Panc1 (cell line): Measurements from ENCODE around the gene VPS37B.

Experiments
- POLR2AphosphoS5 ChIP-seq: IDR thresholded peaks from 2 replicates; pipeline ENCODE4 v1.6.1; 2012; ENCODE audit warnings: mild to moderate bottlenecking, low read depth, low read length, moderate library complexity
- REST ChIP-seq, 2 experiments: IDR thresholded peaks; 2 replicates each; pipeline ENCODE4 v1.6.1; 2011 to 2012; ENCODE audit warnings: low read depth in 2 of 2, control low read depth in 1 of 2, low read length in 1 of 2, mild to moderate bottlenecking in 1 of 2, moderate library complexity in 1 of 2; ENCODE audit not compliant: insufficient read depth in 1 of 2
- SIN3A ChIP-seq: IDR thresholded peaks from 2 replicates; pipeline ENCODE4 v1.6.1; 2012; ENCODE audit warnings: low read depth, mild to moderate bottlenecking, low read length, moderate library complexity, borderline replicate concordance; ENCODE audit not compliant: insufficient read depth
- TCF7L2 ChIP-seq: IDR thresholded peaks from 2 replicates; pipeline ENCODE4 v1.6.1; 2011; ENCODE audit warnings: mild to moderate bottlenecking, low read depth, low read length, inconsistent platforms
- TF ChIP-seq, protein P1 (sequence below): fragments of 450-650 bp; IDR thresholded peaks from 2 replicates; pipeline ENCODE4 v1.5.1; 2017; ENCODE audit warnings: mild to moderate bottlenecking

- TF ChIP-seq, protein P1, sequence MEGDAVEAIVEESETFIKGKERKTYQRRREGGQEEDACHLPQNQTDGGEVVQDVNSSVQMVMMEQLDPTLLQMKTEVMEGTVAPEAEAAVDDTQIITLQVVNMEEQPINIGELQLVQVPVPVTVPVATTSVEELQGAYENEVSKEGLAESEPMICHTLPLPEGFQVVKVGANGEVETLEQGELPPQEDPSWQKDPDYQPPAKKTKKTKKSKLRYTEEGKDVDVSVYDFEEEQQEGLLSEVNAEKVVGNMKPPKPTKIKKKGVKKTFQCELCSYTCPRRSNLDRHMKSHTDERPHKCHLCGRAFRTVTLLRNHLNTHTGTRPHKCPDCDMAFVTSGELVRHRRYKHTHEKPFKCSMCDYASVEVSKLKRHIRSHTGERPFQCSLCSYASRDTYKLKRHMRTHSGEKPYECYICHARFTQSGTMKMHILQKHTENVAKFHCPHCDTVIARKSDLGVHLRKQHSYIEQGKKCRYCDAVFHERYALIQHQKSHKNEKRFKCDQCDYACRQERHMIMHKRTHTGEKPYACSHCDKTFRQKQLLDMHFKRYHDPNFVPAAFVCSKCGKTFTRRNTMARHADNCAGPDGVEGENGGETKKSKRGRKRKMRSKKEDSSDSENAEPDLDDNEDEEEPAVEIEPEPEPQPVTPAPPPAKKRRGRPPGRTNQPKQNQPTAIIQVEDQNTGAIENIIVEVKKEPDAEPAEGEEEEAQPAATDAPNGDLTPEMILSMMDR, result no peak
- TF ChIP-seq POLR2AphosphoS5 (no peak), REST (IDR thresholded peaks at IDR 0.05; ENCODE audit: insufficient read depth in 1 of 2, low read depth in 2 of 2, low read length in 1 of 2) (0 out of 4 replicates have a peak, but pooled peaks of 1 of the 2 experiments have one; percentile 33), TCF7L2 (no peak), SIN3A (no peak)
Observed at GRCh38 chr12:122861587-122861970, 34.3 kb downstream of the VPS37B start.
